GM23338 (cell line): ENCODE data around the gene NFIC. TPM values are rescaled to one million over a fixed set of nuclear protein-coding genes. Genes with fewer than 3 reads are reported as not detected.
A peak's percentile ranks its signal among the peaks of the same experiment; 100 is the strongest.

Source experiments
- ATAC-seq: fragments of 200-7000 bp; cut with Tn5 transposase; 3 replicates; pipeline ENCODE4 v1.9.1; 2020
- DNase-seq: peaks from one replicate; pipeline ENCODE4 v3.0.0-alpha.2; 2015; ENCODE audit warnings: low spot score
- H2AFZ ChIP-seq: fragments of 200-600 bp; sonication (generic); 2 replicates; pipeline ENCODE4 v1.8.0; 2016; ENCODE audit warnings: antibody characterized with exemption, mild to moderate bottlenecking, moderate library complexity
- H3F3A ChIP-seq: fragments of 200-600 bp; sonication (generic); replicated peaks from 2 replicates; pipeline ENCODE4 v1.8.0; 2017; ENCODE audit warnings: antibody characterized with exemption, mixed run types, low read depth
- H3K27ac ChIP-seq: fragments of 200-600 bp; sonication (generic); 2 replicates; pipeline ENCODE4 v1.6.1; 2016; ENCODE audit warnings: low read depth
- H3K27me3 ChIP-seq: fragments of 200-600 bp; sonication (generic); 2 replicates; pipeline ENCODE4 v1.8.0; 2016; ENCODE audit warnings: mild to moderate bottlenecking, mixed run types, moderate library complexity; ENCODE audit not compliant: insufficient read depth
- H3K36me3 ChIP-seq: fragments of 200-600 bp; sonication (generic); 2 replicates; pipeline ENCODE4 v1.8.0; 2016; ENCODE audit warnings: mild to moderate bottlenecking; ENCODE audit not compliant: insufficient read depth
- H3K4me1 ChIP-seq: fragments of 200-600 bp; sonication (generic); 2 replicates; pipeline ENCODE4 v1.8.0; 2016; ENCODE audit warnings: mild to moderate bottlenecking, moderate library complexity; ENCODE audit not compliant: insufficient read depth
- H3K4me2 ChIP-seq: fragments of 200-600 bp; sonication (generic); 2 replicates; pipeline ENCODE4 v1.7.1; 2017; ENCODE audit warnings: mixed run types
- H3K4me3 ChIP-seq: fragments of 200-600 bp; sonication (generic); 2 replicates; pipeline ENCODE4 v1.6.1; 2016; ENCODE audit warnings: mixed run types
- H3K79me2 ChIP-seq: fragments of 200-600 bp; sonication (generic); replicated peaks from 2 replicates; pipeline ENCODE4 v1.8.0; 2017; ENCODE audit warnings: mild to moderate bottlenecking; ENCODE audit not compliant: insufficient read depth
- H3K9me2 ChIP-seq: fragments of 200-600 bp; sonication (generic); 2 replicates; pipeline ENCODE4 v1.8.0; 2017; ENCODE audit not compliant: insufficient read depth
- H4K20me1 ChIP-seq: fragments of 200-600 bp; sonication (generic); replicated peaks from 2 replicates; pipeline ENCODE4 v1.8.0; 2017; ENCODE audit warnings: mild to moderate bottlenecking; ENCODE audit not compliant: insufficient read depth
- H3K27ac Mint-ChIP-seq: 2 replicates; pipeline ENCODE4 v1.8.0; 2020; ENCODE audit warnings: inconsistent platforms, mild to moderate bottlenecking, moderate library complexity, mixed read lengths
- H3K27me3 Mint-ChIP-seq: 3 replicates; pipeline ENCODE4 v1.8.0; 2022; ENCODE audit warnings: low read depth, mild to moderate bottlenecking, moderate library complexity, mixed read lengths, inconsistent platforms; ENCODE audit not compliant: insufficient read depth, poor library complexity
- H3K36me3 Mint-ChIP-seq: 3 replicates; pipeline ENCODE4 v1.8.0; 2021; ENCODE audit warnings: low read depth, mild to moderate bottlenecking, inconsistent platforms, moderate library complexity, mixed read lengths
- H3K4me1 Mint-ChIP-seq: 3 replicates; pipeline ENCODE4 v1.8.0; 2020; ENCODE audit warnings: mild to moderate bottlenecking, inconsistent platforms, mixed read lengths
- H3K4me3 Mint-ChIP-seq: 3 replicates; pipeline ENCODE4 v1.8.0; 2021; ENCODE audit warnings: moderate library complexity, mild to moderate bottlenecking, inconsistent platforms, mixed read lengths
- H3K9me3 Mint-ChIP-seq: 3 replicates; pipeline ENCODE4 v1.8.0; 2020; ENCODE audit warnings: moderate library complexity, mild to moderate bottlenecking, inconsistent platforms, mixed read lengths
- CREB1 ChIP-seq: fragments of 250-450 bp; sonication (Bioruptor Pico); IDR thresholded peaks from 2 replicates; pipeline ENCODE4 v1.5.0; 2020; ENCODE audit warnings: low read depth, mild to moderate bottlenecking, moderate library complexity
- CTCF ChIP-seq, 2 experiments: fragments of 200-600 bp in 1 of 2; sonication (generic) in 1 of 2; conservative IDR thresholded peaks; 2 replicates each; pipeline versions ENCODE4 v1.5.1 to v1.6.1; 2016 to 2017; ENCODE audit warnings: antibody characterized with exemption in 2 of 2, low read depth in 2 of 2, mild to moderate bottlenecking in 2 of 2, moderate library complexity in 1 of 2
- ETS1 ChIP-seq: IDR thresholded peaks from 2 replicates; pipeline ENCODE4 v1.6.1; 2016; ENCODE audit warnings: antibody characterized with exemption
- EZH2 ChIP-seq: fragments of 200-600 bp; sonication (generic); IDR thresholded peaks from one replicate; pipeline ENCODE4 v1.8.0; 2017; ENCODE audit warnings: antibody characterized with exemption, mild to moderate bottlenecking, low read depth; ENCODE audit not compliant: unreplicated experiment
- JUNB ChIP-seq: IDR thresholded peaks from one replicate; pipeline ENCODE4 v1.6.1; 2016; ENCODE audit warnings: antibody characterized with exemption; ENCODE audit not compliant: unreplicated experiment
- NANOG ChIP-seq: IDR thresholded peaks from 2 replicates; pipeline ENCODE4 v1.6.1; 2016; ENCODE audit warnings: antibody characterized with exemption, borderline replicate concordance
- POLR2AphosphoS5 ChIP-seq: IDR thresholded peaks from 2 replicates; pipeline ENCODE4 v1.6.1; 2016; ENCODE audit warnings: antibody characterized with exemption, low read depth
- REST ChIP-seq: IDR thresholded peaks from one replicate; pipeline ENCODE4 v1.6.1; 2018; ENCODE audit warnings: antibody characterized with exemption; ENCODE audit not compliant: unreplicated experiment
- STAT1 ChIP-seq: IDR thresholded peaks from one replicate; pipeline ENCODE4 v1.6.1; 2016; ENCODE audit warnings: antibody characterized with exemption; ENCODE audit not compliant: unreplicated experiment
- ZNF114 ChIP-seq: fragments of 250-450 bp; sonication (Bioruptor Pico); IDR thresholded peaks from 2 replicates; pipeline ENCODE4 v1.5.0; 2020; ENCODE audit warnings: mild to moderate bottlenecking, moderate library complexity
- polyA plus RNA-seq: library from polyadenylated mRNA; unstranded; fragments of >200 nt; fragmentation: Nextera tagmentation; extraction: Ambion mirVana; gene quantifications from 2 replicates; pipeline ENCODE4 v1.2.1, GENCODE V29; 2016
- total RNA-seq: library from RNA; depleted of rRNA; stranded (reverse); fragments of >200 nt; shearing (Covaris generic); gene quantifications from 2 replicates; pipeline ENCODE4 v1.2.3, GENCODE V29; 2014

Gene NFIC
- total and polyA plus RNA-seq, 2 experiments from 2014 or later = 1.3 to 5.3 TPM

GRCh38 chr19:3508771-3509535 lies 142.6 kb downstream of the NFIC start (continued):
- TF ChIP-seq JUNB (no peak), POLR2AphosphoS5 (no peak), CTCF (conservative IDR thresholded peaks at IDR 0.05; ENCODE audit: low read depth in 2 of 2) (no peak), REST (no peak), EZH2 (no peak), NANOG (no peak), ZNF114 (no peak), CREB1 (CRISPR knock-in tag) (no peak), STAT1 (no peak)

GRCh38 chr19:3509566-3509989 lies 143.2 kb downstream of the NFIC start:
- no peak overlapping the region for H2AFZ ChIP-seq
- H3K4me1 ChIP-seq = peaks cover 15% of the 10 kb centered on the region
- no peaks in the 10 kb centered on the region for H3F3A ChIP-seq
- no peaks in the 10 kb centered on the region for H3K27me3 ChIP-seq
- no peaks in the 10 kb centered on the region for H3K9me3 Mint-ChIP-seq
- ATAC-seq = no peak
- H3K27me3 Mint-ChIP-seq = peaks cover 27% of the 10 kb centered on the region
- H3K27ac ChIP-seq = no peak overlapping the region
- no peak overlapping the region for H3K27ac Mint-ChIP-seq
- peaks cover 49% of the 10 kb centered on the region for H3K79me2 ChIP-seq
- no peak overlapping the region for H3K4me3 ChIP-seq
- H3K4me1 Mint-ChIP-seq = peaks cover 13% of the 10 kb centered on the region
- peaks cover 11% of the 10 kb centered on the region; the same call in 2 of the 3 replicates for H3K36me3 Mint-ChIP-seq
- H3K4me2 ChIP-seq = no peak overlapping the region
- no peak for DNase-seq
- H3K4me3 Mint-ChIP-seq = peak overlapping the region; percentile 3; the same call in 1 of the 3 replicates
- peaks cover 7% of the 10 kb centered on the region; the same call in 1 of the 2 replicates for H4K20me1 ChIP-seq
- no peaks in the 10 kb centered on the region for H3K36me3 ChIP-seq
- H3K9me2 ChIP-seq = no peaks in the 10 kb centered on the region
- no peak for TF ChIP-seq ETS1
- TF ChIP-seq EZH2 = no peak
- no peak for TF ChIP-seq REST
